RPMI8226 (cell line): ENCODE measurements around the gene PDGFA.

Experiments
- DNase-seq: peaks from one replicate; pipeline ENCODE4 v3.0.0-alpha.2; 2015

Gene PDGFA

GRCh38 chr7:515628-516027, 4.0 kb downstream of the PDGFA start:
- DNase-seq, result no peak

GRCh38 chr7:514651-515598, 4.7 kb downstream of the PDGFA start:
- peak; percentile 69 for DNase-seq

GRCh38 chr7:514242-514641, 5.4 kb downstream of the PDGFA start:
- no peak for DNase-seq

GRCh38 chr7:513521-514166, 6.0 kb downstream of the PDGFA start:
- DNase-seq, result peak; percentile 40

- peak; percentile 99 for DNase-seq
Observed at GRCh38 chr7:512541-513311, 6.9 kb downstream of the PDGFA start.

- no peak for DNase-seq
Observed at GRCh38 chr7:512146-512510, 7.5 kb downstream of the PDGFA start.

GRCh38 chr7:511476-512145, 8.0 kb downstream of the PDGFA start:
- no peak for DNase-seq

- no peak for DNase-seq
Observed at GRCh38 chr7:510782-511281, 8.8 kb downstream of the PDGFA start.

- no peak for DNase-seq
Observed at GRCh38 chr7:510131-510481, 9.5 kb downstream of the PDGFA start.

- no peak for DNase-seq
Observed at GRCh38 chr7:509426-510130, 10.1 kb downstream of the PDGFA start.

GRCh38 chr7:508461-509170, 11.0 kb downstream of the PDGFA start:
- no peak for DNase-seq

GRCh38 chr7:507623-508300, 11.9 kb downstream of the PDGFA start:
- no peak for DNase-seq

GRCh38 chr7:506921-507622, 12.6 kb downstream of the PDGFA start:
- no peak for DNase-seq

GRCh38 chr7:506391-506831, 13.2 kb downstream of the PDGFA start:
- no peak for DNase-seq

GRCh38 chr7:505171-505570, 14.5 kb downstream of the PDGFA start:
- DNase-seq, result no peak

- no peak for DNase-seq
Observed at GRCh38 chr7:504221-505111, 15.2 kb downstream of the PDGFA start.

- no peak for DNase-seq
Observed at GRCh38 chr7:503575-504111, 16.0 kb downstream of the PDGFA start.

- no peak for DNase-seq
Observed at GRCh38 chr7:502296-502695, 17.4 kb downstream of the PDGFA start.

- DNase-seq, result no peak
Observed at GRCh38 chr7:501526-501925, 18.1 kb downstream of the PDGFA start.
